SK-N-SH treated with all-trans-retinoic acid at 6 μM for 48 hours (cell line): ENCODE data around the gene MS4A10.

Source experiments
- ATAC-seq: fragments of 200-7000 bp; cut with Tn5 transposase; 3 replicates; pipeline ENCODE4 v1.9.1; 2020; ENCODE audit warnings: mild to moderate bottlenecking, moderate library complexity
- ARNTL ChIP-seq: fragments of 450-650 bp; formaldehyde crosslinking; IDR thresholded peaks from 2 replicates; pipeline ENCODE4 v1.5.0; 2020; ENCODE audit warnings: low read depth, mild to moderate bottlenecking, moderate library complexity, borderline replicate concordance
- BACH2 ChIP-seq: fragments of 250-450 bp; sonication (Bioruptor Pico); IDR thresholded peaks from 2 replicates; pipeline ENCODE4 v1.9.0; 2021; ENCODE audit warnings: mild to moderate bottlenecking, borderline replicate concordance
- CSDC2 ChIP-seq: fragments of 250-450 bp; sonication (Bioruptor Pico); IDR thresholded peaks from 2 replicates; pipeline ENCODE4 v1.5.0; 2020; ENCODE audit warnings: mild to moderate bottlenecking, moderate library complexity
- ESRRG ChIP-seq: fragments of 250-450 bp; sonication (Bioruptor Pico); IDR thresholded peaks from 2 replicates; pipeline ENCODE4 v1.6.1; 2021; ENCODE audit warnings: mild to moderate bottlenecking
- GLIS3 ChIP-seq: fragments of 250-450 bp; sonication (Bioruptor Pico); IDR thresholded peaks from 2 replicates; pipeline ENCODE4 v1.5.0; 2020; ENCODE audit warnings: mild to moderate bottlenecking, moderate library complexity
- OSR1 ChIP-seq: fragments of 250-450 bp; sonication (Bioruptor Pico); IDR thresholded peaks from 2 replicates; pipeline ENCODE4 v1.8.0; 2022; ENCODE audit warnings: moderate library complexity, mild to moderate bottlenecking, inconsistent platforms
- PATZ1 ChIP-seq: fragments of 250-450 bp; sonication (Bioruptor Pico); IDR thresholded peaks from 2 replicates; pipeline ENCODE4 v1.8.0; 2020; ENCODE audit warnings: mild to moderate bottlenecking, moderate library complexity, borderline replicate concordance
- PPARA ChIP-seq: fragments of 250-450 bp; sonication (Bioruptor Pico); IDR thresholded peaks from 2 replicates; pipeline ENCODE4 v1.5.0; 2020; ENCODE audit warnings: mild to moderate bottlenecking, borderline replicate concordance
- SNAI2 ChIP-seq: fragments of 250-450 bp; sonication (Bioruptor Pico); IDR thresholded peaks from 2 replicates; pipeline ENCODE4 v1.5.0; 2020; ENCODE audit warnings: mild to moderate bottlenecking, moderate library complexity
- TOX ChIP-seq: fragments of 250-450 bp; sonication (Bioruptor Pico); IDR thresholded peaks from 2 replicates; pipeline ENCODE4 v1.8.0; 2021; ENCODE audit warnings: mild to moderate bottlenecking, moderate library complexity, borderline replicate concordance
- ZFP3 ChIP-seq: fragments of 250-450 bp; sonication (Bioruptor Pico); IDR thresholded peaks from 2 replicates; pipeline ENCODE4 v1.5.0; 2020; ENCODE audit warnings: mild to moderate bottlenecking, moderate library complexity
- ZFP30 ChIP-seq: fragments of 450-650 bp; formaldehyde crosslinking; IDR thresholded peaks from 2 replicates; pipeline ENCODE4 v1.5.0; 2022; ENCODE audit warnings: mild to moderate bottlenecking, moderate library complexity
- ZNF70 ChIP-seq: fragments of 450-650 bp; formaldehyde crosslinking; IDR thresholded peaks from 2 replicates; pipeline ENCODE4 v1.5.0; 2020; ENCODE audit warnings: mild to moderate bottlenecking, moderate library complexity
- TF ChIP-seq, protein P1 (sequence below): fragments of 250-450 bp; sonication (Bioruptor Pico); IDR thresholded peaks from 2 replicates; pipeline ENCODE4 v1.8.0; 2021; ENCODE audit warnings: low read depth, mild to moderate bottlenecking, moderate library complexity, borderline replicate concordance
- TF ChIP-seq, protein P2 (sequence below): fragments of 250-450 bp; sonication (Bioruptor Pico); IDR thresholded peaks from 2 replicates; pipeline ENCODE4 v1.5.1; 2021; ENCODE audit warnings: mild to moderate bottlenecking, moderate library complexity
- TF ChIP-seq, protein P3 (sequence below): fragments of 250-450 bp; sonication (Bioruptor Pico); IDR thresholded peaks from 2 replicates; pipeline ENCODE4 v1.5.1; 2020; ENCODE audit warnings: low read depth, mild to moderate bottlenecking, moderate library complexity

Gene MS4A10

DNA sequence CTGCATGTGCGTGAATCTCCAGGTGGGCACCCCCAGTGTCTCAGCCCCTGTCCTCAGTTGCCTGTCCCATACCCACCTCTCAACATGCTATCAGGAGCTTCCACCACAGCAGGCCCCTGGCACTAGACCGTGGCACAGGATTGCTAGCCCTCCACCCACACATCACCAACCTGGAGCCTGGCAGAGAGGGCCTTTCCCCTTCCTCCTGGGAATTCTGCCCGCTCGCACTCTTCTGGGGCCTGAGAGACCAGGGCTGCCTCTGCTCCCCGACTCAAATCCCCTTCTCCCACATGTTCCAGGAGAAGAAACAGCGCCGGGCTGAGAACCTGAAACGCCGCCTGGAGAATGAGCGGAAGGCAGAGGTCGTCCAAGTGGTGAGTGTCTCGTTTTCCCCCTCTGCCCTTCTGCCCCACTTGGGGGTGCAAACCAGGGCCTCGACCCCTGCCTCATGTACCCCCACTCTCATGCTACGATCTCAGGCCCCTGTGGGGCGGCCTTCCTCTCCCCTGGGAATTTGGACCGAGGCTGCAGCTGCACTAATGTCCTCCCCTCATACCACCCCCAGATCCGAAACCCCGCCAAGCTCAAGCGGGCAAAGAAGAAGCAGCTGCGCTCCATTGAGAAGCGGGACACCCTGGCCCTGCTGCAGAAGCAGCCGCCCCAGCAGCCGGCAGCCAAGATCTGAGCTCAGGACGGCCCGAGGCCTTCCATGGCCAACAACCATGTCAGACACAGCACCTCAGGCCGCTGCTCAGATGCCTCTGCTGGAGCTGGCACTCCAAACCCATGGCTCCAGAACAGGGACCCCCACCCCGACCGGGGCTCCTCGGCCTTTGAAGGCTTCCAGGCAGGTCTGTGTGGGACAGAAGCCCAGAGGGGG lies 64.7 kb downstream of the MS4A10 start:
- no peak for ATAC-seq
- TF ChIP-seq, protein P1, sequence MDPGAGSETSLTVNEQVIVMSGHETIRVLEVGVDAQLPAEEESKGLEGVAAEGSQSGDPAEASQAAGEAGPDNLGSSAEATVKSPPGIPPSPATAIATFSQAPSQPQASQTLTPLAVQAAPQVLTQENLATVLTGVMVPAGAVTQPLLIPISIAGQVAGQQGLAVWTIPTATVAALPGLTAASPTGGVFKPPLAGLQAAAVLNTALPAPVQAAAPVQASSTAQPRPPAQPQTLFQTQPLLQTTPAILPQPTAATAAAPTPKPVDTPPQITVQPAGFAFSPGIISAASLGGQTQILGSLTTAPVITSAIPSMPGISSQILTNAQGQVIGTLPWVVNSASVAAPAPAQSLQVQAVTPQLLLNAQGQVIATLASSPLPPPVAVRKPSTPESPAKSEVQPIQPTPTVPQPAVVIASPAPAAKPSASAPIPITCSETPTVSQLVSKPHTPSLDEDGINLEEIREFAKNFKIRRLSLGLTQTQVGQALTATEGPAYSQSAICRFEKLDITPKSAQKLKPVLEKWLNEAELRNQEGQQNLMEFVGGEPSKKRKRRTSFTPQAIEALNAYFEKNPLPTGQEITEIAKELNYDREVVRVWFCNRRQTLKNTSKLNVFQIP: no peak
- TF ChIP-seq ZFP3 (no peak), ARNTL (CRISPR knock-in tag) (no peak), SNAI2 (CRISPR knock-in tag) (no peak), GLIS3 (no peak), ZNF70 (CRISPR knock-in tag) (no peak), OSR1 (no peak), TOX (CRISPR knock-in tag) (no peak), CSDC2 (CRISPR knock-in tag) (no peak), ZFP30 (CRISPR knock-in tag) (no peak), PATZ1 (CRISPR knock-in tag) (no peak), PPARA (no peak), BACH2 (CRISPR knock-in tag) (no peak), ESRRG (no peak)
- TF ChIP-seq, protein P2, sequence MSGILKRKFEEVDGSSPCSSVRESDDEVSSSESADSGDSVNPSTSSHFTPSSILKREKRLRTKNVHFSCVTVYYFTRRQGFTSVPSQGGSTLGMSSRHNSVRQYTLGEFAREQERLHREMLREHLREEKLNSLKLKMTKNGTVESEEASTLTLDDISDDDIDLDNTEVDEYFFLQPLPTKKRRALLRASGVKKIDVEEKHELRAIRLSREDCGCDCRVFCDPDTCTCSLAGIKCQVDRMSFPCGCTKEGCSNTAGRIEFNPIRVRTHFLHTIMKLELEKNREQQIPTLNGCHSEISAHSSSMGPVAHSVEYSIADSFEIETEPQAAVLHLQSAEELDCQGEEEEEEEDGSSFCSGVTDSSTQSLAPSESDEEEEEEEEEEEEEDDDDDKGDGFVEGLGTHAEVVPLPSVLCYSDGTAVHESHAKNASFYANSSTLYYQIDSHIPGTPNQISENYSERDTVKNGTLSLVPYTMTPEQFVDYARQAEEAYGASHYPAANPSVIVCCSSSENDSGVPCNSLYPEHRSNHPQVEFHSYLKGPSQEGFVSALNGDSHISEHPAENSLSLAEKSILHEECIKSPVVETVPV (CRISPR knock-in tag): no peak
- TF ChIP-seq, protein P3, sequence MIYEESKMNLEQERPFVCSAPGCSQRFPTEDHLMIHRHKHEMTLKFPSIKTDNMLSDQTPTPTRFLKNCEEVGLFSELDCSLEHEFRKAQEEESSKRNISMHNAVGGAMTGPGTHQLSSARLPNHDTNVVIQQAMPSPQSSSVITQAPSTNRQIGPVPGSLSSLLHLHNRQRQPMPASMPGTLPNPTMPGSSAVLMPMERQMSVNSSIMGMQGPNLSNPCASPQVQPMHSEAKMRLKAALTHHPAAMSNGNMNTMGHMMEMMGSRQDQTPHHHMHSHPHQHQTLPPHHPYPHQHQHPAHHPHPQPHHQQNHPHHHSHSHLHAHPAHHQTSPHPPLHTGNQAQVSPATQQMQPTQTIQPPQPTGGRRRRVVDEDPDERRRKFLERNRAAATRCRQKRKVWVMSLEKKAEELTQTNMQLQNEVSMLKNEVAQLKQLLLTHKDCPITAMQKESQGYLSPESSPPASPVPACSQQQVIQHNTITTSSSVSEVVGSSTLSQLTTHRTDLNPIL (CRISPR knock-in tag): no peak
